ENCODE data around the gene MRPS9.

MRPS9 gene

DNA sequence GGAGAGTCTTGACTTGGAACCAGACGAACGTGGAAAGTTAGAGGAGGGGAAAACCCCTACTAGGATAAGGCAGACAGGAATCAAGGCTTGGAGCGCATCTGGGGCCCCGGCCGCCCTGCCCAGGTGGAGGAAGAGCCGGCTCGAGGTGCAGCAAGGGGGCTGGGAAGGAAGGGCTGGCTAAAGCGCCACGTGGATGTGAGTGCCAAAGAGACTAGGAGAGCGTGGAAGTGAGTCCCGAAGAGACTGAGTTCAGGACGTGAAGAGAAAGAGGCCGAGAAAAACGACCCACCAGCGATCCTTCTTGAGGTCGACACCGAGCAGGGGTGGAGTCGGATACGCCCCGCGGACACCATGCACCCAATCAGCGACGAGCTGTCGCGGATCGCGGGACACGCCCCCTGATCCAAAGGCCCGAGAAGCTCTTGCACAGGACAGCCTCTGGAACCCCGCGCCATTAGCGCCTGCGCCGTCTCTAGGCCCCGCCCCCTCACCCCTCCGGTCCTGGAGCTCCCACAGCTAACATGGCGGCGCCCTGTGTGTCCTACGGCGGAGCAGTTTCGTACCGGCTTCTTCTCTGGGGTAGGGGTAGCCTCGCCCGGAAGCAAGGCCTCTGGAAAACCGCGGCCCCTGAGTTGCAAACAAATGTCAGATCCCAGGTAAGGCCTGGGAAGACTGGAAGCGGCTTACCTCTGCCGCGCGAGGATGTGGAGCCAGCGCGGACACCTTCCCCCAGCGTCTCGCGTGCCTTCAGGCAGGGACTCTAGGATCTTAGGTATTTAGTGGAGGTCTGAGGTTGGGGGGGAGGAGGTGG, at the start of gene MRPS9:
MRPS9 (plus strand) TSS at position 498 of the 811 bp plus-strand sequence; CDS start at position 522, 24 bp downstream.
- DNase-seq (ENCODE audit: low read depth in 2 of 2, low spot score in 1 of 2) = peak; percentile 95 to 98

GRCh38 chr2:105005181-105005951, 32.5 kb upstream of the MRPS9 start:
- DNase-seq (ENCODE audit: low read depth in 2 of 2, low spot score in 1 of 2) = no peak

DNA sequence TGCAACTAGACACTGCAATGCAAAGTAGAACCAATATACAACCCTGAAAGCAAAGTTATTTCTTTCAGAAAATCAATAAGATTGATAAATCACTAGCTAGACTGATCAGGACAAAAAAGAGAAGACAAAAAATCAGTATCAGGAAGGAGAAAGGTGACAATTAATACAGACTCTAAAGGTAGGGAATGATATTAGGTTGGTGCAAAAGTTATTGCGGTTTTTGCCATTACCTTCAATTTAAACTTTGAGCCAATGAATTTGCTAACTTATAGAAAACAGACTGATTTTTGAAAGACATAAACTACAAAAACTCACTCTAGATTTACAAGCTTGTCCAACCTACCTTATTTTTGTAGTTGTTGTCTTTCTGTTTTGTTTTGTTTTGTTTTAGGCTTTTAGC, 30.5 kb upstream of the MRPS9 start:
- no peak for DNase-seq (ENCODE audit: low read depth in 2 of 2, low spot score in 1 of 2)

DNA sequence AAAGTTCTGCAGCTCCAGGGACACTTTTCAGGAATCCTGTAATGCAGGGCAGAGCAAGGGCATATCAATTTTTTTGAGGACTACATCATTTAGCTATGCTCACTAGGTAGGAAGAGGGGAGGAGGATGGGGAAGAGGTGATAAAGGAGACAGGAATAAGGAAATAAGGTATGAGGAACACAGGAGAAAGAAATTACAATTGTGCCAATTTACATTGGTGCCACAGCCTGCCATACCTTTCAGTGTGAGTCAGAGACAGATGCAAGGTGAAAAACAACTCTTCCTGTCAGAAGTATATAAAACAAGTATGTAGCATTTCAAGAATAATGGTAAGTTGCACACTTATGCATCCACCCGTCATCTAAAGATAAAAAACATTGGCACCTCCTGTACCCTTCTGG, 5.4 kb upstream of the MRPS9 start:
- DNase-seq (ENCODE audit: low read depth in 2 of 2, low spot score in 1 of 2) = no peak

DNA sequence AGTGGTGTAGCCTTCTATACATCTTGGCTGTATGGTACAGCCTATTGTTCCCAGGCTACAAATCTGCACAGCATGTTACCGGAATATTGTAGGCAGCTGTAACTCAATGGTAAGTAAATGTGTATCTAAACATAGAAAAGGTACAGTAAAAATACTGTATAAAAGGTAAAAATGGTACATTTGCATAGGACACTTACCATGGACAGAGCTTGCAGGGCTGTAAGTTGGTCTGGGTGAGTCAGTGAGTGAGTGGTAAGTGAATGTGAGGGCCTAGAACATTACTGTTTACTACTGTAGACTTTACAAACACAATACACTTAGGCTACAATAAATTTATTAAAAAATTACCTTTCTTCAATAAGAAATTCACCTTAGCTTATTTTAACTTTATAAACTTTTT, 3.7 kb upstream of the MRPS9 start:
- DNase-seq (ENCODE audit: low read depth in 2 of 2, low spot score in 1 of 2) = no peak

DNA sequence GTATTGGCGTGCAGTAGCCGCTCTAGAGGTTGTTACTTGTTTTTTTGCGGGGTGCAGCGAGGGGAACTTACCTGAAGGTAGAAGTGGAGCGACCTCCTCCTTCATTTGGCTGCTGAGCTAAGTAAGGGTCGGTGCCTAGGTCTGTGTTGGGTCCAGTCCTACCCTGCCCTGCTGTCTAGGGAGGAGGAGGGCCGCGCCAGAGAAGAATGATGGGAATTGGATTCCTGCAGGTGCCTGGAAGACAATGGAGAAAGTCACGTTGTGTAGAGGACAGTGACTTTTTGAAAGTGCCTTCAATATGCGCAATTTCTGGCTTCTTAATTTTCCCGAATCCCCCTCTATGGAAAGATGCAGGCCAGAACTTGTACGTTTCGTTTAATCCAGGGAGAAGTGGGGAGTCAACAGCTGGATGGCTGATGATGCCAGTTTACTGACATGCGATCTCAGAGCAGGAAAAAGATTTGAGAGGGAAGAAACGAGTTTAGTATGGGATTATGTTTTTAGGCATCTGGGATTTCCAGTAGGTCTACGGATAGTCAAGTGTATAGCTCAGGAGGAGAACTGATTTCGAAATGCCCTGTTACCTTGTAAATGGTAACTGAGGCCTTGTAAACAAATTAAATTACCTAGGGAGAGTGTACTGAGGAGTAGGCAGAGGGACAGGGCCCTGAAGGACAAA, 653 bp downstream of the MRPS9 start:
- no peak for DNase-seq (ENCODE audit: low read depth in 2 of 2, low spot score in 1 of 2)

- DNase-seq (ENCODE audit: low read depth in 2 of 2, low spot score in 1 of 2) = no peak
These were observed 1.7 kb downstream of the MRPS9 start for GRCh38 chr2:105039559-105039958.

DNA sequence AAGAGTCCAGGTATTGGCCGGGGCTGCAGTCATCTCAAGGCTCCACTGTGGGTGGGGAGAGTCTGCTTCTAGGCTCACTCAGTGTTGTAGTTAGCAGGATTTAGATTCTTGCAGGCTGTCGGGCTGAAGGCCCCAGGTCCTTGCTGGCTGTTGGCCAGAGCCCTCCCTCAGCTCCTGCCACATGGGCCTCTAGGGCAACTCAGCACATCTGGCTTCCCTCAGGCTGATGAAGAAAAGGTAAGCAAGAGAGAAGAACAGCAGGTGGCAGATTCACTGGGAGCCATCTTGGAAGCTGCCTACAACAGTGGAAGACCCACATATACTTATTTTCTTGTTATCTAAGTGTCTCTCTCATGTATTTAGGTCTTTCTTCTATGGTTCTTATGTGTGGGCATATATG, 4.3 kb downstream of the MRPS9 start:
- DNase-seq (ENCODE audit: low read depth in 2 of 2, low spot score in 1 of 2) = no peak

DNA sequence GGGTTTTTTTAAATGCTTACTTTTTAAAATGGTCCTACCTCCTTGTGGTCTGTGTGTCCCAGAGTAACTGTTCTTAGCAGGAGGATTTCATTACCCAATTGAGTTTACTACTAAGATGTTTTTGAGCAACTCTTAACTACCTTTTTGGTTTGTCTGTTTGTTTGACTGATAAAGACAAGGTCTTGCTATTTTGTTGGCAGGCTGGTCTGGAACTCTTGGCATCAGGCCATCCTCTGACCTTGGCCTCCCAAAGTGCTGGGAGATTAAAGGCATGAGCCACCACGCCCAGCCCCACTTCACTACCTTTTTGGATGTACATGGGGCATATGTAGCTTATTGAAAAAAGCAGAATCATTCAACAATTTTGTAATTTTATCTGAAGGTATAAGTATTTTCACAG, 14.9 kb downstream of the MRPS9 start:
- DNase-seq (ENCODE audit: low read depth in 2 of 2, low spot score in 1 of 2) = no peak

- no peak for DNase-seq (ENCODE audit: low read depth in 2 of 2, low spot score in 1 of 2)
These were observed 17.7 kb downstream of the MRPS9 start for GRCh38 chr2:105055613-105056012.

GRCh38 chr2:105056245-105056644, 18.4 kb downstream of the MRPS9 start:
- DNase-seq (ENCODE audit: low read depth in 2 of 2, low spot score in 1 of 2) = no peak

GRCh38 chr2:105057005-105057404, 19.1 kb downstream of the MRPS9 start:
- no peak for DNase-seq (ENCODE audit: low read depth in 2 of 2, low spot score in 1 of 2)

DNA sequence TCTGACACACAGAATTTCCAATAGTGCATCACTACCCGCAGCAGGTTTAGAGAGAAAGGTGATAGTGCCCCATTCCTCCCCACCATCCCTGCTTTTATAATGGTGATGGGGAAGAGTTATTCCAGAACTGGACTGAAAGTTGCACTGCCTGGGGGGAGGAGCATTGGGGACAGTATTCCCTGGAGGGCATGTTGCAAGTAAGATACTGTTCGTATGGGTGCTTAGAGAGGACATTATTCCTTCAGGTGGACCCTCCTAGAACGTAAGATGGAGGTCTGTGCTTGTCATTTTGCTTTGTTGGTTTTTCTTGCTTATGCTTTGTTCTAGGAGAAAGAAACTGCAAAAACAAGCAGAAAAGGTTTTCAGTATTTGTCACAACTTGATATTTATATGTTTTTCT, 23.7 kb downstream of the MRPS9 start:
- no peak for DNase-seq (ENCODE audit: low read depth in 2 of 2, low spot score in 1 of 2)

GRCh38 chr2:105062158-105062557, 24.3 kb downstream of the MRPS9 start:
- DNase-seq (ENCODE audit: low read depth in 2 of 2, low spot score in 1 of 2) = no peak

DNA sequence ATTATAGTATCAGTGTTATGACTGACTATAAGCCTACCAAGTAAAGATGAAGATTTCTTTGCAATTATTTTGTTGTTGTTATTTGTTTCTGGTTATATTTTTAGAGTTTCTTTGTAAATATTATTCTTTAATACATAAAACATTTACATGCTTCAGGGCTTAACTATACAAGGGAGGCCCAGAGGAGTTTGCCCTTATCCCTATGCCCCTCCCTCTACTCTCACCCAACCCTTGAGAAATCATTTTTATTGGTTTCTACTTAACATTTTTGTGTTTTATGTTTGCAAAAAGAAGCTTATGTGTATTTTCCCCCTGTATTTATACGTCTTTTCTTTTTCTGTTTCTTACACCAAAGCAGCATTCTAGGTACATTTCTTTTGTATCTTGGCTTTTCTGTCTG, 30.5 kb downstream of the MRPS9 start:
- DNase-seq (ENCODE audit: low read depth in 2 of 2, low spot score in 1 of 2) = no peak

DNA sequence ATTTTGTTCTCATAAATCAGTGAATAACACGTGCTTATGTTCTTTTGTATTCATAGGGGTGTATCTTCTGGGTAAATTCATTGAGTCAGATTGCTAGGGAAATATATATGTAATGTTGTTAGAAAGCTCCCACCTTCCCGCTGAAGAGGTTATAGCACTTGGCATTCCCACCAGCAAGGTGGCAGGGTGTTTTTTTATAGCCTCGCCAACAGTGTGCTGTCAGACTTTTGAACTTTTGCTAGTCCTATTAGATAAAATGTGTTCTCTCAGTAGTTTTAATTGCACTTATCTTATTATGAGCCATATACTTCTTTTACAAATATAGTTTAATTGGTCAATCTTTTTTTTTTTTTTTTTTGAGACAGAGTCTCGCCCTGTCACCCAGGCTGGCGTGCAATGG, 31.0 kb downstream of the MRPS9 start:
- DNase-seq (ENCODE audit: low read depth in 2 of 2, low spot score in 1 of 2) = no peak

DNA sequence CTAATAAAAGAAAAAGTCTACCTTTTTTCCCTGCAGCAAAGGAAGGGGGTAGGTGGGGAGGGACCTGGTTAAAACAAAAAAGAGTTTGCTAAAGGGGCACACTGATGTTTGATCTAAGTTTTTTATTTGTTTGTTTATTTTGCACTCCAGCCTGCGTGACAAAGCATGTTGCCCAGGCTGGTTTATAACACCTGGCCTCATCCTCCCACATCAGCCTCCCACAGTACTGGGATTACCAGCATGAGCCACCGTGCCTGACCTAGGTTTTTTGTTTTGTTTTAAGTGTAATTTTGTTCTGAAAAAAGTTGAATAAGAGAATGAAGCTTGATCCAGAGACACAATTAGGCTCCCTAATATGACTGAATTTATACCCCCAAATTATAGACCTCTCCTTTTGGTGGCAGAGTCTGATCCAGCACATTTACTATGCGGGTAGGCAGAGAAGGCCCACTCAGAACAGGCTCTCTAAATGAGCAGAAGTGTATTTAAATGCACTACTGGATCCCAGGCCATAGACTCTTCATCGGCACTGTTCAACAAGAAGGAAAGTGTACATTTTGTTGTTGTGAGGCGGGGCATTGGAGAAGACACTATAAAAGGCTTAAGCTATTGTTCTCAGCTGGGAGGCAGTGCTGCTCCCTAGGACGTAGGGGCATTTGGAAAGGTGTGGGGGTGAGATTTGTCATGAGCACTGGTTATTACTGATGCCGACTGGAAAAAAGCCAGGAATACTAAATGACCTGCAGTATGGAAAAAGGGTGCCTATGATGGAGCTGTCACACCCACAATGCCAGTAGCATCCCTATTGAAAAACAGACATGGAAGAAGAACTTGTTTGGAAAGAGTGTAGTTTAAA, 32.4 kb downstream of the MRPS9 start:
- no peak for DNase-seq (ENCODE audit: low read depth in 2 of 2, low spot score in 1 of 2)

DNA sequence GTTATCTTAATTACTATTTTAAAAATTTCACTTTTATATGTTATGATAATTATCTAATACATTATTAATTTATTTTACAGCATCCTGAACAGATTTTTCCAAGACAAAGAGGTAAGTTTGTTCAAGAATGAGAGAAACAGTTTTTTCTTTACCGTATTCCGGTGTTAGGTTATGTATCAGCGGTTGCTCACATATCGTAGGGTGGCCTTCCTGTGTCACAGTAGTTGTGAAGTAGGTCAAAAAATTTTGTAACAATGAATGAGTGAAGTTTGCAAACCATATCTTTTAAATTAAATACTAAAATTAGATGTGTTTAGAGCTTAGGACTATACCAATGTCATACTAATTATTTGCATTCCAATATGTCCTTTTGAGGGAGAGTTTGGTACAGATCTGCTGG, 33.5 kb downstream of the MRPS9 start:
- no peak for DNase-seq (ENCODE audit: low read depth in 2 of 2, low spot score in 1 of 2)

DNA sequence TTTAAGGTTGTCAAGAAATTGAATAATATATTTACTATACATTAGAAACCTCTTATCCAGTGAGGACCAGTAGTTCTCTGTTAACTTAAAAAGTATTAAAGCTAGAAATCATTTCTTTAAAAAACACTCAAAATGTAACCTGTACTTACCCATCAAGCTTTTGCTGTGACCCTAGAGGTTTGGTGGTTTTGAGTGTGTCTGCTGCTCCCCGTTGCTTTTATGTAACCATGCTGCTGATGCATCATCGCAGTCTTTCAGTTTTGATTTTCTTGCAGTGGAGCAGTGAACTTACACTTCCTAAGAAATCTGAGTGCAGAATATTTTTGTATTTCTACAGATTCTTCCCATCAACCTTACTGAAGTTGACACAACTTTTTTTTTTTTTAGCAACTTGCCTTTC, 34.2 kb downstream of the MRPS9 start:
- no peak for DNase-seq (ENCODE audit: low read depth in 2 of 2, low spot score in 1 of 2)

GRCh38 chr2:105073591-105073990, 35.7 kb downstream of the MRPS9 start:
- DNase-seq (ENCODE audit: low read depth in 2 of 2, low spot score in 1 of 2) = no peak

GRCh38 chr2:105076121-105076520, 38.3 kb downstream of the MRPS9 start:
- no peak for DNase-seq (ENCODE audit: low read depth in 2 of 2, low spot score in 1 of 2)
